DMS153 treated with DMSO at 0.1 percent for 48 hours (cell line): Measurements from ENCODE around the gene FXYD7.

ENCODE experiments used
- DNase-seq: peaks from one replicate; lab custom pipeline; 2025; ENCODE audit not compliant: unreplicated experiment; lab: John Stamatoyannopoulos, UW

The FXYD7 gene

DNA sequence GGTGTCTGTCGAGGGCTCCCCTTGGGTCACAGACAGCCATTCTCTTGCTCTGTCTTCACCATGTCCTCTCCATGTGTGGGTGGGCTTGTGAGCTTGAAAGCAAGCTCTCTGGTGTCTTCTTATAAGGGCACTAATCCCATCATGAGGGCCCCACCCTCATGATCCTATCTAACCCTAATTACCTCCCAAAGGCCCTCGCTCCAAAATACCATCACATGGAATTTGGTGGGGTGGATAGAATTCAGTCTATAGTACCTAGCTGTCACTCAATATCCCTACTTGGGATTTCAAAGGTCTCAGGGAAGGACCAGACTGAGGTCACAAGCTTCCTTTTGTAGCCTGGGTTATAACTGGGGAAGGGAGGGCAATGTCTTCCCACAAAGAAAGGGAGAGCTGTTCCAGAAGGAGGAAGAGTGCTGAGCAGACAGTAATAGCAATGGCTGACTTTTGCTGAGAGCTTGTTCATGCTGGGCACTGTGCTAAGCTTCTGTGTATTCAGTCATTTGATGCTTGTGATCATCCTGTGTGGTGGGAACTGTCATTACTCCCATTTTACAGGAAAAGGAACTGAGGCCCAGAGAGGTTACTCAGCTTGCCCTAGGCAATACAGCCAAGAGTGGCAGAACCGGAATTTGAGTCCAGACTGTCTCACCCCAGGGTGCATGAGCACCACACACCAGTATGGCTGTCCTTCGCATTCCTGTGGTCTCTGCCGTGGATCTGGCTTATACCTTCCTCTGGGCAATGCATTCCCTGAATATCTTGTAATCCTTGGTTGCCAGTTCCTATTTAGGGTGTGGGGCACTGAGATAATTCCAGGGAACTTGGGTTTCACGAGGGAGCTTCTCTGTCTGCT, 19.6 kb downstream of the FXYD7 start:
- no peak for DNase-seq

DNA sequence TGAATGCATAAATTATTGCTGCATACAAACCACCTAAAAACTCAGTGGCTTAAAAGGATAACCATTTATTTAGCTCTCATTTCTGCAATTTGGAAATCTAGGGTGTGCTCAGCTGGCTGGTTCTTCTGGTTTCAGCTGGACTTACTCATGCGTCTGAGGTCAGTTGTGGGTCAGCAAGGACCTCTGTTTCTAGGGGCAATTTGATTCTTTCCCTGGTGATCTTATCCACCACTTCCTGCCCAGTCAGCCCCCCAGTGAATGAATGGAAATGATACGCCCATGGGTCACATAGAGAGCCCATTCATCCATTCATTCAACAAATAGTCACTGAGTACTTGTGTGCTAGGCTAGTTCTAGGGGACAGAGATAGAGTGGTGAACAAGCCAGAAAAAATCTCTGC, 21.4 kb downstream of the FXYD7 start:
- DNase-seq = no peak

DNA sequence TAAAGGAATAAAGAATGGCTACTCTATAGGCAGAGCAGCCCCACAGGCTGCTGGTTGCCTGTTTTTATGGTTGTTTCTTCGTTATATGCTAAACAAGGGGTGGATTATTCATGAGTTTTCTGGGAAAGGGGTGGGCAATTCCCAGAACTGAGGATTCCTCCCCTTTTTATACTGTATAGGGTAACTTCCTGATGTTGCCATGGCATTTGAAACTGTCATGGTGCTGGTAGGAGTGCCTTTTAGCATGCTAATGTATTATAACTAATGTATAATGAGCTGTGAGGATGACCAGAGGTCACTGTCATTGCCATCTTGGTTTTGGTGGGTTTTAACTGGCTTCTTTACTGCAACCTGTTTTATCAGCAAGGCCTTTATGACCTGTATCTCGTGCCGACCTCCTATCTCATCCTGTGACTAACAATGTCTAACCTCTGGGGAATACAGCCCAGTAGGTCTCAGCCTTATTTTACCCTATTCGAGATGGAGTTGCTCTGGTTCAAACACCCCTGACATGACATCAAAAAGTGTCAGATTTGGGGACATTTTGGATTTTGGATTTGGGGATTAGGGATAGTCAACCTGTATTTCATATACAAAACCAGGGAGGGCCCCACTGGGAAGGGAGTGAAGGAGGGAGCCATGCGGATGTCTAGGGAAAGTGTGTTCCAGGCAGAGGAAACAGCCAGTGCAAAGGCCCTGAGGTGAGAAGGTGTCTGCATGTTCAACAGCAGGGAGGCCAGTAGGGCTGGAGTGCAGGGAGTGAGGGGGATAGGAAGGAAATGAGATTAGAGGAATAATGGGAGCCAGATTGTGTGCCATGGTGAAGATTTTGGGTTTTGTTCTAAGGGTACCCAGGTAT, 22.4 kb downstream of the FXYD7 start:
- DNase-seq = no peak

DNA sequence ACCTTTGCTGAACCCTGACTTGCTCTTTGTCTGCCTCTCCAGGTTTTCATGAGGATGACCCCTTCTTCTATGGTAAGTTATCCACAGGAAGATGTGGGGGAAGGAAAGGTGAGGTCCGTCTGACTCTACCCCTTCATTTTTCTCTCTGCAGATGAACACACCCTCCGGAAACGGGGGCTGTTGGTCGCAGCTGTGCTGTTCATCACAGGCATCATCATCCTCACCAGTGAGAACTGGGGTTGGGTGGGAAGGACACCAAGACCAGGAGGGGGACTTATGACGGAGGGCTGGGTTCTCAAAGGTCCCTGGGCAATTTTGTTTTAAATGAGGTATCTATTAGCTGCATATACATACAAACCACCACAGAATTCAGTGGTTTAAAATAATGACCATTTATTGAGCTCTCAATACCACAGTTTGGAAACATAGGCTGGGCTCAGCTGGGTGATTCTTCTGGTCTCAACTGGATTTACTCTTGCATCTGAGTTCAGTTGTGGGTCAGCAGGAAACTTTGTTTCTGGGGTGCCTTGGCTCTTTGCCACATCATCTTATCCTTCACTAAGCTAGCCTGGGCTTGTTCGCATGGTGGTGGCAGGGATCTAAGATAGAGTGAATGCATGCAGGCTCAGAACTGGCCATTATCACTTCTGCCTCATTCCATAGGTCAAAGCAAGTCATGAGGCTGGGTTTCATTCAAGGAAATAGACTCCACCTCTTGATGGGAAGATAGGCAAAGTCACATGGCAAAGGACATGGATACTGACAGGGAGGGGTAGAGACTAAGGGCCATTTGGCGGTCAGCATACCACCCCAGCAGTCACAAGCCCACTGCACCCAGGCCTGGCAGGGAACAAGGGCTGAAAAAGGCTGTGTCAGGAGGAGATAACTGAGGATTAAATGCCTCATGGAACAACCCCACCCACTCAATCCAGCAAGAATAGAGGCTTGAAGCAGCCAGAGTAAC, 23.3 kb downstream of the FXYD7 start:
- DNase-seq = no peak

DNA sequence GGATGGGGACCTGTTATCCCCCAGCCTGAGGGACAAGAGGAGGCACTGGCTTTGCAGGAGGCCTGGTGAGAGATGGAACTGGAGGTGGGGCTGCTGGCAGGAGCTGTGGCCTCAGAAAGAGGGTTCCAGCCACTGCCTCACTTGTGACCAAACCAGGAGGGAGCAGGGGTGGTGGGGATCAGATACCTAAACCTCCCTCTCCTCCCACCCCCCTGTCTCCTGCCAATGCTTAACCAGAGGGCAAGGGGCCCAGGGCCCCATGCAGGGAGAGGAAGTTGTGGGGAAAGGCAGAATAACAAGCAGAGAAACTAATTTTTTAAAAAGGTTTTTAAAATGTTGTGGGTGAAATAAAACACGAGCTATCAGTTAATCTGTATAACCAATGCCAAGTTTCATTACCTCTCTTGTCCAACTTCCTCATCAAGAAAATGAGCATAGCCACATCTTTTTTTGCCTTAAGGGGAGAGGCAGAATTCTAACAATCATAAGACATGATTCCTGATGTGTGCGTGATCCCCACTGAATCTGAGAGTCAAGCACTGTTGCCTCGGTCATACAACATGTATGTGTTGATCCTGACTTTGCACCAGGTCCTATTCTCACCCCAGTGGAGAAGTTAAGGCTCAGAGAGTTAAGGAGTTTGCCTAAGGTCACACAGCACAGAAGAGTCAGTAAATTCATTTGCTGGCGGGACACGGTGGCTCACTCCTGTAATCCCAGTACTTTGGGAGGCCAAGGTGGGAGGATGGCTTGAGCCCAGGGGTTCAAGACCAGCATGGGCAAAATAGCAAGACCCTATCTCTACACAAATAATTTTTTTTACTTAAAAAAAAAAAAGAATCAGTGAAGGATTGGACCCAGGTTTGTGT, 24.4 kb downstream of the FXYD7 start:
- DNase-seq = no peak

DNA sequence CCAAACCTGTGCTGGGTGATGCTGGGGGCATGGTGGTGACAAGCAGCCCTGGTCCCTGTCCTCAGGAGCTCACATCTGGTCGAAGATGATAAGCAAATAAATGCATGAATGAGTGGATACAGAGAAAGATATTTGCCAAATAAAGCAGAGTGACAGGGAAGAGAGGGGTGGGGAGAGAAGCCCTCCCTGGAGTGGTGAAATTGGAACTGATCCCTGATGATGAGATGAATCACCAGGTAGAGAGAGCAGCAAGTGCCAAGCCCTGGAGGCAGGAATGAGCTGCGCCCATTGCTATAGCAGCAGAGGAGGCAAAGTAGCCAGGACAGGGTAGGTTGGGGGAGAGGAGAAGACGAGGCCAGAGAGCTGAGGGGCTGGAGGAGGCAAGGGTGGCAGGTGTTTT, 25.1 kb downstream of the FXYD7 start:
- DNase-seq = no peak

DNA sequence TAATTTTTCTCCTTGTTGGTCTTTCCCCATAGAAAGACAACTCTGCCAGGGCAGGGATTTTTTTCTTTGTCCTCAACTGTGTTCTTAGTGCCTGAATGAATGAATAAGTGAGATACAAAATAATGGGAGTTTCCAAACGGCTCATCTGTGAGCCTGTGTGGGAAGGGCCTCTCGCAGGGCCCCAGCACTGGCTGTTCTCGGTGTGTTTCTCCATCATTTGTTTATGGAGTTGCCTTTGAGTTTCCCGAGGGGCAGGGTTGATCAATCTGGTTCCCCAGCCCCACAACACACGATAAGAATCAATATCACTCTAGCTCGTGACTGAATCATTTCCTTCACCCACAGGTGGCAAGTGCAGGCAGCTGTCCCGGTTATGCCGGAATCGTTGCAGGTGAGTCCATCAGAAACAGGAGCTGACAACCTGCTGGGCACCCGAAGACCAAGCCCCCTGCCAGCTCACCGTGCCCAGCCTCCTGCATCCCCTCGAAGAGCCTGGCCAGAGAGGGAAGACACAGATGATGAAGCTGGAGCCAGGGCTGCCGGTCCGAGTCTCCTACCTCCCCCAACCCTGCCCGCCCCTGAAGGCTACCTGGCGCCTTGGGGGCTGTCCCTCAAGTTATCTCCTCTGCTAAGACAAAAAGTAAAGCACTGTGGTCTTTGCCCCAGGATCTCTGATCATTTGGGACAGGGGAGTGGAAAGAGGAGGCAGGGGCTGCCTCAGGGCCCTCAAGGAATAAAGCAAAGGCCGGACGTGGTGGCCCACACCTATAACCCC, 26.4 kb downstream of the FXYD7 start:
- DNase-seq = no peak

DNA sequence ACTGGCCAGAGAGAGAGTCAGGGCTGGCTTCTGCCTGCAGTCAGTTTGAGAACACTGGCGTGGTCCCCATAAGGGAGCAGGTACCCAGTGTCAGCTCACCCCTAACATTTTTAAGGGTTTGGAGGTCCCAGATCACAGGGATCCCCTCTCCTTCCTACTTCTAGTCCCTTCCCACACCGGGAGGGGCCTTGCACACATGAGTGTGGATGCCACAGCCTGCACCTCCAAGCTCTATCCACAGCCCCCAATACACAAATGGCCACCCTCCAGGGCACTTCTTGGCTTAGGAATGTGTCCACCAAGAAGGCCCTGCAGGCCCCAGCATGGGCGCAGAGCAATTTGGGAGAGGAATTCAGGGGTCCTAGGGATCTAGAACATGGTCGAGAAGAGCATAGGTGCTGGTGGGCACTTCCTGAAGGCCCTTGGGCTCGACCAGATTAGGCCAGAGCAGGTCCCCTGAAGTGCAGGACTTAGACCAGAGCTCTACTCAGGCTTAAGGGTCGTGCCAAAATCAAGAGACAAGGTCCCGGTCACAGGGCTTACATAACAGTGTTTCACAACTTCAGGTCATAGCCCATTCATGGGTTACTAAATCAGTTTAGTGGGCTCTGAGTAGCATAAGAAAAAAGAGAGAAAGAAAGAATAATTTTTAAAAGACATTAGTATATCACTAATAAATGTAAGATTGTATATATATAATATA, 27.5 kb downstream of the FXYD7 start:
- no peak for DNase-seq

DNA sequence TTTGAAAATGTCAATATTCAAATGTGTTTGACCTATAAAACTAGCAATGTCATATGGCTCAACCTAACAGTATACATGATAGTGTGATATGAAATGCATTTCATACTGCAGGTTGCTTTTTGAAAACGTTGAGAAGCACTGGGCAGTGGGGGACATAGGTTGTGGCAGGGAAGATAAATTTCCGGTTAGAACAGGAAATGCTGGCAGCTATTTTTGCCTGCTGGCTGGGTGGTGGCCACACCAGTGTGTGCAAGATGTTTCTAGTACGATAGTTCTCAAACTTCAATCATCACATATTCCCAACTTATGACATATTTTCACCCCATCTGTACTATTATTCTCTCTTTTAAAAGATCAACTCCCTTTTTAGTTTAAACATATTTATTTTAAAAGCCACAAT, 28.7 kb downstream of the FXYD7 start:
- no peak for DNase-seq

DNA sequence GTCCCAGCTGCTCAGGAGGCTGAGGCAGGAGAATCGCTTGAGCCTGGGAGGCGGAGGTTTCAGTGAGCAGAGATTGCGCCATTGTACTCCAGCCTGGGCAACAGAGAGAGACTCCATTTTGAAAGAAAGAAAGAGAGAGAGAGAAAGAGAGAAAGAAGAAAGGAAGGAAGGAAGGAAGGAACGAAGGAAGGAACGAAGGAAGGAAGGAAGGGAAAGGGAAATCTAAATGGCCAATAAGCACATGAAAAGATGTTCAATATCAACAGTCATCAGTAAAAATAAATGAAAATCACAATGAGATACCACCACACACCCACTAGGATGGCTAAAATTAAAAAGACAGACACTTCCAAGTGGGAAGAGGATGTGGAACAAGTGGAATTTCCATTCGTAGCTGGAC, 31.2 kb downstream of the FXYD7 start:
- no peak for DNase-seq

DNA sequence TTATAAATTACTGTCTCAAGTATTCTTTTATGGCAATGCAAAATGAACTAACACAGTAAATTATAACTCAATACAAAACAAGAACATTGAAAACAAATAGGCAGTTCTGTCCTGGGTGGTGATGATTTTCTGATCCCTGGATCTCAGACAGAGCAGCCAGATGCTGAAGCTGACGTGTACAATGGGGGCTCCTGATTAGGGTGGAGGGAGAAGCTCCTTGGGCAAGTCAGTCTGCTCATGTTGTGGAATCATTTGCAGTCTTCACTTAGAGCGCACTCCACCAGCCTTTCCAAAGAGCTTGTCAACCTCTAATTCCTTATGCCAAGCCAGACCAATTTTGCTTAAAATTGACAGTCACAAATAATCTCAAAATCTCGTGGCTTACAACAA, 33.1 kb downstream of the FXYD7 start:
- DNase-seq = no peak

DNA sequence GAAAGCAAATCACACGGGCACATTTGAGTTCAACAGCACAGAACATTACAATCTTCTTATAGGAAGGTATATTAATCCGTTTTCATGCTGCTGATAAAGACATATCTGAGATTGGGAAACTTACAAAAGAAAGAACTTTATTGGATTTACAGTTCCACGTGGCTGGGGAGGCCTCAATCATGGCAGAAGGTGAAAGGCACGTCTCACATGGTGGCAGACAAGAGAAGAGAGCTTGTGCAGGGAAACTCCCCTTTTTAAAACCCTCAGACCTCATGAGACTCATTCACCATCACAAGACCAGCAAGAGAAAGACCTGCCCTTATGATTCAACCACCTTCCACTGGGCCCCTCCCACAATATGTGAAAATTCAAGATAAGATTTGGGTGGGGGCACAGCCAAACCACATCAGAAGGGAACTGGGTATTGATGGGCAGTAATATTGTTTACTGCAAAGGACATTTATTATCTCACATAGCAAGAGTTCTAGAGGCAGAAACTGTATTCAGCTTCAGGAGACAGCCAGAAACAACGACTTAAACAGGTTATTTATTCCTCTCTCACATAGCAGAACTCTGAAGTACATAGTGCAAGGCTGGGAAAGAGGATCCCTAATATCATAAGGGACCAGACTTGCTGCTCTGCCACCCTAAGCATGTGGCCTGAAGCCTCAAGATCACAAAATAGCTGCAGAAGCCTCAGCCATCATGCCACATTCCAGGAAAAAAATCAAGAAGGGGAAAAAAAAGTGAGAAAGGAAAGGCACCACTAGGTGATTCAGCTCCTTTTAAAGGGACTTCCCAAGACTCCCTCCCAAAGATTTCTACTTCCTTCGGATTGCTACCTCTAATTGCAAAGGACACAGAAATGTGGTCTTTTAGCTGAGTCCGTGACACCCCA, 34.6 kb downstream of the FXYD7 start:
- DNase-seq = no peak

DNA sequence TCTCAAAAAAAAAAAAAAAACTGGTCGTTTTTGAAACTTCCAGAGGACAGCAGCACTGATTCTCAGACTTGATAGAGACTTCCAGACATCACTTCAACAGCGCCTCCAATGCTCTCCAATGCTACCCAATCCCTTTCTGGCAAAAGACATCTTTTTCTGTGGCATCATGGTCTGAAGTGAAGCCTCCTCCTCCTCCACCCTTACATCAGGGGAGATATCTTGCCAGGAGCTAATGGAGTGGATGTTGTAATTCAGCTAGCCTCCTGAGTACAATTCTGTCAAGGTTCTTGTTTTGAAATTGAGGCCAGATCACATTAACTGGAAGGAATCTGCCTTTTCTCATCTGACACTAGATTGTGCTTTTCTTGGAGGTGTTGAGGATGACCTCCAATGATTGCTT, 35.6 kb downstream of the FXYD7 start:
- DNase-seq = no peak

DNA sequence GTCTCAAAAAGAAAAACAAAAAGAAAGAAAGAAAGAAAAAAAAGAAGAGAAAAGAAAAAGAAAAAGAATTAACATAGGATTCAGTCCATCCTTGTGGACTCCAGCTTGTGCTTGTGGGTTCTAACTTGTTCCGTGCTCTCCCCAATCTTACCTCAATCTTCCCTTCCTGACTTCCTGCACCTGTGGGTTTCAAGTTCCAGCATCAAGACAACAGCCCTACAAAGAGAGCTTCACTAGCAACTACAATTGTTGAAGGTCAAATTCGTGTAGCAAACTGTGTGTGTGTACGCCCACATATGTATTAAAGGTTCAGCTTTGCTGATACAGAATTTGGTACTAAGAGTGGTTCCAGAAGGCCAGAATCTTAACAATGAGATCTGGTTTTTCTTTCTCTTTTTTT, 36.8 kb downstream of the FXYD7 start:
- DNase-seq = no peak

DNA sequence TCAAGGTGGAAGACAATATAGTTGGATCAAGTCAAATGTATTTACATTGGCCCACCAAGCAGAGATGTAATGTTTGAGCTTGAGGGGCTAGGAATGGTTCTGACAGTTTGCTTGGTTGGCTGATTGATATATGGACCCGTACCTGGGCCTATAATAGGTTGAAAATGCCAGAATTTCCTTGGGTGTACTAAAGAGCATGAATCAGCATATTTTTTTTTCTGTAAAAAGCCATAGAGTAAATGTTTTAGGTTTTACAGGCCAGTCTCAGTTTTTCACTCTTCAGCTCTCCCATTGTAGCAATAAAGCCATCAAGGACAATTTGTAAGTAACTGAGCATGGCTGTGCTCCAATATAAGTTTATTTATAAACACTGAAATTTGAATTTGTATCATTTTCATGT, 38.3 kb downstream of the FXYD7 start:
- no peak for DNase-seq

DNA sequence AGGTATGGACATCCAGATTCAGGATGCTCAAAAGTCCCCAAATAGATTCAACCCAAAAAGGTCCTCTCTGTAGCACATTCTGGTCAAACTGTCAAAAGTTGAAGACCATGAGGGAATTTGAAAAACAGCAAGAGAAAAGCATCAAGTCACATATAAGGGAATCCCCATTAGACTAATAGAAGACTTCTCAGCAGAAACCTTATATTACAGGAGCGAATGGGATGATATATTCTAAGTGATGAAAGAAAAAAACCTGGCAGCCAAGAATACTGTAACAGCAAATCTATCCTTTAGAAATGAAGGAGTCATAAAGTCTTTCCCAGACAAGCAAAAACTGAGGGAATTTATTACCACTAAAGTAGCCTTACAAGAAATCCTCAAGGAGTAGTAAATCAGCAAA, 41.2 kb downstream of the FXYD7 start:
- no peak for DNase-seq

DNA sequence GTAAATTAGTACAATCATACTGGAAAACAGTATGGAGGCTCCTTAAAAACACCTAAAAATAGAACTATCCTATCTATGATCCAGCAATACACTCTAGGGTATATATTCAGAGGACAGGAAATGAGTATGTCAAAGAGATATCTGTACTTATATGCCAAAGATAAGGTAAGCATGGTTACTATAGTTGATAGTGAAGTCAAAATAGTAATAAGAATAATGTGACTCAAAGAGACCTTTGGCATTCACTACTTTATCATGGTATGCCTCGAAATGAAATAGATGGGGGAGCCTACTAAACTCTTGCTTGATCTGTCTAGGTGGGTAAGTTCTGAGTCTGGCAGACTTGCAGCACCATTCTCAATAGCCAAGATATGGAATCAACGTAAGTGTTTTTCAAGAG, 41.8 kb downstream of the FXYD7 start:
- no peak for DNase-seq
